Retina (tissue), 1 donor: ENCODE results near the gene IL2RA.
"Not testable (repeated sequence)": the region's sequence is repeated elsewhere in the genome, so short reads cannot be mapped to it uniquely, and the experiment has no call there.

Experiments used
- DNase-seq: peaks from one replicate; pipeline ENCODE4 v3.0.0-alpha.2; 2016

IL2RA gene

GRCh38 chr10:6082496-6083395 lies 20.6 kb upstream of the IL2RA start:
- no peak for DNase-seq

DNA sequence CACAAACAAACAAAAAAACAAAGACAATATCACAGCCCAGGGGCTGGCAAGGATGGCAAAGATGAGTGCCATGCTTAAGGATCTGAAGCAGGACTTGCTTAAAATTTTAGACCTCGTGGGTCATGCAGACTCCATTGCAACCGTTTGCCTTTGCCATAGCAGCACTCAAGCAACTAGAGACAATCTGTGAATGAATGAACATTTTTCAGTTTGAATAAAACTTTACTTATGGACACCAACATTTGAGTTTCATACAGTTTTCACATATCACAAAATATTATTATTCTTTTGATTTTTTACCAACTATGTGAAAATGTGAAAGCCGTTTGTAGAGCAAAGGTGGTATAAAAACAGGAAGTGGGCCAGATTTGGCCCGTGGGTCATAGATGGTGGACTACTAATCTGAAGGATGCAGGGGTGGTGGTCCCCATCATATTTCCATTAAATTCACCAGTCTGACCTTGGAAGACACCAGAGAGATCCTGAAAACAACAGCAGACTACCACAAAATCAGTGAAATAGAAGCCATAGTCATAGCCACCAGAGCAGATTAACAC lies 18.3 kb upstream of the IL2RA start:
- DNase-seq, result no peak

GRCh38 chr10:6079044-6079443 lies 16.9 kb upstream of the IL2RA start:
- no peak for DNase-seq

DNA sequence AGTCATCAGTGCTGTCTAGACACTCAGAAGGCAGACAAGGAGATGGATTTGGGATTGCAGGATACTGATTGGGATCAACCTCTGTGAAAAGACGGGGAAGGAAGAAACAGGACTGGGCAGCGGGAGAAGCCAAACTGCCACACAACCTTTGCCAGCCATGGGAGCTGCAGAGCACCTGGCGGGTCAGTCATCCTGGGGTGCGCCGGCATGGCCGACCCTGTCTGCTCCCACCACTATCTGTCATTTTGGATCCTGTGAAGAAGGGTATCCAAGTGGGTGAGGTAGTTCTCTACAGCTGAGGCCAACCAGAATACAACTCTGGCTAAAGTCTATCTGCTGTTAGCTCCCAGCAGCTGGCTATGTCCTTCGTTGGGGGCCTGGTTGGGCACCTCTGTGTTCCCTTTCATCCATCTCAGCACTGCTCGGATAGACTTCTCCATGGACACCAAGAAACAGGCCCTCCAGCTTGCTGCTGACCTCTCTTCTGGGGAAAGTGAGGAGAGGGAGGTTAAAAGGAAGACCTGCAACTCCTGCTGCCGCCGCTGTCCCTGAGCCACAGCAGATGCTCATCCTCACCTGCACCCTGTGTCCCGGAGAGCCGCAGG lies 15.0 kb upstream of the IL2RA start:
- DNase-seq, result no peak

DNA sequence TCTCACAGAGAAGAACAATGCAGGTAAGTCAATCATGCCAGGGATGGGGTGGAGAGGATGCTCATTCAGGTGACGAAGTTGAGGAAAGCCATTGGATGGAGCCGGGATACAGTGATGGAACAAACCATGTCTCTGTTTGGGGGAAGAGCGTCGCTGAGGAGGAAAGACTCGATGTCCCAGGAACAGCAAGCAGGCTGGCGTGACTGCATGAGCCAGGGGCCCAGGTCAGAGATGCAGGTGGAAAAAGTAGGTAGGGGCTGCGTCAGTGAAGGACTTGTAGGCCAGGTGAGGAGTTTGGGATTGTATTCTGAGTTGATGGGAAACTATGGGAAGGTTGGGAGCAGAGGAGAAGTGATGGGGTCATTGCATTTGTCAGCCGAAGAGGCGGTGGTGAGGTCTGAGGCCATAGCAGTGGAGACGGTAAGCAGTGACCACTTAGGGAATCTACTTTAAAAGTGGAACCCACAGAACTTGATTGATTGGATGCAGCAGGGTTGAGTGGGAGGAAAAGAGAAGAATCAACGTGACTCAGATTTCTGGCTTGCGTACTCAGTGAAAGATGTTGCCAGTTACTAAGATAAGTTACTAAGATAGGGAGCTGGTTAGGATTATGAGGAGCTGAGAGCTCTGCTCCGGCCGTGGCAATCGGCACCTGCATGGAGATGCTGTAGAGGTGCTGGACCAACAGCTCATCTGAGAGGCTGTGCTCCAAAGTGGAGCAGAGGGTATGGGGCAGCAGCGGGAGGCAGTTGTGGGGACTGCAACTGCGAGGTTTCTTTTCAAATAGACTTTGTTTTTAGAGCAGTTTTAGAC lies 12.5 kb upstream of the IL2RA start:
- DNase-seq, result no peak

DNA sequence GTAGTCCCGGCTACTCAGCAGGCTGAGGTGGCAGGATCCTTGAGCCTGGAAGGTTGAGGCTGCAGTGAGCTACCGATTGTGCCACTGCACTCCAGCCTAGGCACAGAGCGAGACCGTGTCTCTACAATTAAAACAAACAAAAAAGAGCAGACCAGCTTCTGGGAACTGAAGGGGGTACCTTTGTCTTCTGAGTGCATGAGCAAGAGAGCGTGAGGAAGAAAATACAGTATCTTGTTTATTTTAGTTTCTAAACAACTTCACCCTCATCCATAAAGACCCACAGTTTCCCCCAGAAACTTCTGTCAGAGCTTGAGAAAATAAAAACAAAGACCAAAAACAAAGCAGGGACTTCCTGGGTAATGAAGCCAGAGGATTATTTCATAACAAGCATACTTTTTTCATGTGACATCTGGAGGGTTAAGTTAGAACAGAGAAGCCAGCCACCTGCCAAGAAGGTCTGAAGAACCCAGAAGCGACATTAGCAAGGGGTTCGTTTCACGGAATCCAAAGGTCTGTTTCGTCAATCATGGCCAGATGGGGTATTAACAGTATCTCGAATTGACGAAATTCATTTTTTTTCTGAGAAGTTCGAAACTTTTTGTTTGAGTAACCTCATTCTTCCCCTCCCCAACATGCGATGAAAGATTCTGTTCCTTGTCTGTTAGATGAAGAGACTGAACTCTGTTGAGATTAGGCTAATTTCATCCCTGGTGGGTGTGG lies 10.2 kb upstream of the IL2RA start:
- DNase-seq, result no peak

GRCh38 chr10:6071181-6072175 lies 9.3 kb upstream of the IL2RA start:
- no peak for DNase-seq

DNA sequence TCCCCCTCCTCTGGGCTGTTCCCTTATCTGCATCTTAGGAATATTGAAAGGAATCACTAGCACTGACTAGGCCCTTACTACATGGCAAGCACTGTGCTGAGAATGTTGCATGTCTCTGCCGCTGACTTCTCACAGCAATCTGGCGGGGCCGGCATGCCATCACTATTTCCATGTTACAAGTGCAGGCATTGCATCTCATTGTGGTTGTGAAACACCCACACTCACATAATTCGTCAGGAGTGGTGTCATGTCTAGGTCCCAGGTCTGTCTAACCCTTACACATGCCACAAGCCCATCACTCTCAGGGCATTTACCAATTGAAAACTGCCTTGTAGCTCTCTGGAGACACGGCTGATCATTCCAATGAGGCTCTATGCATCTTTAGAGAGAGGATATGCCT lies 8.5 kb upstream of the IL2RA start:
- no peak for DNase-seq

GRCh38 chr10:6069081-6069931 lies 7.1 kb upstream of the IL2RA start:
- DNase-seq, result peak; percentile 21

DNA sequence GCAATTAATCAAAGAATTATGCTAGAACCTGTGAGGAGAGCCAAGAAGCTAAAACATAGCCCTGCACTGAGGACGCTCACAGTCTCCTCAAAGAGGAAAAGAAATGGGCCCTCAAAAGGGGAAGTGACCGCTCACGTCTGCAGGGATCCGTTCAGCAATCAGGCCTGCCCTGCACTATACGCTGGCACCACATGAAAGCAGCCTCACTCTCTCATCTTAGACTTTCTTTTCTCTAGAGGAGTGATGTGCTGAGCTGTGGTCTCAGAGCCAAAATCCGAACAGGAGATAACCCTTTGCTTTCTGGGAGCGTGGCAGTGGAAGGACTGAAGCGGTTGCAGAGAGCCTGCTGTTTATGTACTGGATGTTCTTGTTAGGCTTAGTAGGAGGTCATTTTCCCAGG lies 6.3 kb upstream of the IL2RA start:
- no peak for DNase-seq

- no peak for DNase-seq
Observed at GRCh38 chr10:6068006-6068405, 5.8 kb upstream of the IL2RA start.

DNA sequence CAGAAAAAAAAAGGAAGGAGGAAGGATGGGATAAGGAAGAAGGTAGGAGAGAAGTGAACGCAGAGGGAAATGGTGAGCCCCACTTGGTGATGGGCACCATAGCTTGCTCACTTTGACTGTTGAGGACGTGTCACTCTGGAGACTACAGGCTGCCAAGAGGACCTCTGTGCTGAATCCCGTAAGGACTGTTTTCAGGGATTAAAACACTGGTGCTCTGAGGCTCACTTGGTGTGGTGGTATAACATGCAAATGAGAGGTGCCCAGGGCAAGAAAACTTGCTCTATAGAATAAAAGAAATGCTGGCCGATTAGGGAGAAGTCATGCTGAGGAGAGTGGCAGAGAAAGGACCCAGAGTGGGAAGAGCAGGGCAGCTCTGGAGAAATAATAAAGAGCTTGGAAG lies 5.3 kb upstream of the IL2RA start:
- no peak for DNase-seq

GRCh38 chr10:6065835-6066234 lies 3.7 kb upstream of the IL2RA start:
- no peak for DNase-seq

- DNase-seq, result no peak
Observed at GRCh38 chr10:6065406-6065805, 3.2 kb upstream of the IL2RA start.

DNA sequence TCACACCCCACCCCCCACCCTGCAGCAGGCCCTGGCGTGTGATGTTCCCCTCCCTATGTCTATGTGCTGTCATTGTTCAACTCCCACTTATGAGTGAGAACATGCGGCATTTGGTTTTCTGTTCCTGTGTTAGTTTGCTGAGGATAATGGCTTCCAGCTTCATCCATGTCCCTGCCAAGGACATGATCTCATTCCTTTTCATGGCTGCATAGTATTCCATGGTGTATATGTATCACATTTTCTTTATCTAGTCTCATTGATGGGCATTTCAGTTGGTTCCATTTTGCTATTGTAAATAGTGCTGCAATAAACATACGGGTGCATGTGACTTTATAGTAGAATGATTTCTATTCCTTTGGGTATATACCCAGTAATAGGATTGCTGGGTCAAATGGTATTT lies 2.6 kb upstream of the IL2RA start:
- not testable (repeated sequence) for DNase-seq

GRCh38 chr10:6064119-6064518 lies 2.0 kb upstream of the IL2RA start:
- DNase-seq, result no peak

- no peak for DNase-seq
Observed at GRCh38 chr10:6061056-6061455, 1.1 kb downstream of the IL2RA start.

- no peak for DNase-seq
Observed at GRCh38 chr10:6059506-6059905, 2.7 kb downstream of the IL2RA start.

- DNase-seq, result no peak
Observed at GRCh38 chr10:6058682-6059475, 3.3 kb downstream of the IL2RA start.
